Endothelial cell of umbilical vein (primary cell): ENCODE results near the gene SP8. TPM values are rescaled to one million over a fixed set of nuclear protein-coding genes. Genes with fewer than 3 reads are reported as not detected.

Experiments used
- BruUV-seq: library from RNA; stranded (reverse); fragments of 400-500 nt; replicated peaks from 2 replicates; lab custom pipeline; 2021; lab: Mats Ljungman, UMichigan
- CTCF ChIA-PET: fragments of 300-600, 350-600 bp; sonication (Branson Sonifier 250); formaldehyde crosslinking; loops from one replicate; lab custom pipeline; 2021; ENCODE audit warnings: antibody characterized with exemption, inconsistent platforms; lab: Charles Lee
- POLR2A ChIA-PET: fragments of 300-600, 350-600 bp; sonication (Branson Sonifier 250); formaldehyde crosslinking; loops from one replicate; lab custom pipeline; 2021; ENCODE audit warnings: antibody characterized with exemption, inconsistent platforms; lab: Charles Lee
- DNase-seq: peaks from one replicate; pipeline ENCODE4 v3.0.0-alpha.2; 2011; ENCODE audit warnings: low read depth, low spot score
- FAIRE-seq: peaks from 2 replicates; lab custom pipeline; 2011; peaks lifted over from hg19 to GRCh38; lab: Jason Lieb, UNC
- H2AFZ ChIP-seq: 2 replicates; pipeline ENCODE4 v1.6.0; 2012; ENCODE audit warnings: low read depth, low read length, control low read depth, inconsistent platforms
- H3K27ac ChIP-seq: 2 replicates; pipeline ENCODE4 v1.5.1; 2011; ENCODE audit warnings: low read depth, mild to moderate bottlenecking, control low read depth, low read length, moderate library complexity; ENCODE audit not compliant: insufficient read depth
- H3K27me3 ChIP-seq, 2 experiments: 2 replicates each; pipeline versions ENCODE4 v1.6.0 to v1.6.1; 2011; ENCODE audit warnings: low read length in 2 of 2, mixed read lengths in 1 of 2; ENCODE audit not compliant: control insufficient read depth in 2 of 2, insufficient read depth in 2 of 2
- H3K36me3 ChIP-seq, 2 experiments: 2 replicates in 1 of 2; 3 replicates in 1 of 2; pipeline ENCODE4 v1.5.1; 2011; ENCODE audit warnings: low read length in 2 of 2, mild to moderate bottlenecking in 1 of 2, moderate library complexity in 1 of 2; ENCODE audit not compliant: control insufficient read depth in 2 of 2, insufficient read depth in 2 of 2; ENCODE audit errors: extremely low read depth in 1 of 2
- H3K4me1 ChIP-seq: 3 replicates; pipeline ENCODE4 v1.5.1; 2011; ENCODE audit warnings: mild to moderate bottlenecking, low read length; ENCODE audit not compliant: control insufficient read depth, insufficient read depth; ENCODE audit errors: extremely low read depth
- H3K4me2 ChIP-seq: 2 replicates; pipeline ENCODE4 v1.6.1; 2011; ENCODE audit warnings: low read length, control low read depth, mixed read lengths; ENCODE audit not compliant: insufficient read depth
- H3K4me3 ChIP-seq, 3 experiments: fragments of 200-600 bp in 1 of 3; sonication (generic), shearing (Covaris generic) in 1 of 3; replicated peaks in 1 of 3; 2 replicates each; pipeline ENCODE4 v1.5.1; 2011 to 2016; ENCODE audit warnings: control low read depth in 3 of 3, low read length in 3 of 3, mild to moderate bottlenecking in 2 of 3, inconsistent platforms in 1 of 3, low read depth in 1 of 3, moderate library complexity in 1 of 3; ENCODE audit not compliant: insufficient read depth in 1 of 3
- H3K79me2 ChIP-seq: 2 replicates; pipeline ENCODE4 v1.6.0; 2012; ENCODE audit warnings: low read length, inconsistent platforms; ENCODE audit not compliant: control insufficient read depth, insufficient read depth
- H3K9ac ChIP-seq: replicated peaks from 2 replicates; pipeline ENCODE3; 2011; ENCODE audit warnings: low read length, control low read depth; ENCODE audit not compliant: insufficient read depth; ENCODE audit errors: extremely low read depth
- H3K9me1 ChIP-seq: replicated peaks from 3 replicates; pipeline ENCODE4 v1.6.0; 2011; ENCODE audit warnings: mild to moderate bottlenecking, low read length; ENCODE audit not compliant: control insufficient read depth, insufficient read depth; ENCODE audit errors: extremely low read depth
- H3K9me3 ChIP-seq: replicated peaks from 2 replicates; pipeline ENCODE4 v1.5.1; 2012; ENCODE audit warnings: low read length, inconsistent platforms; ENCODE audit not compliant: control insufficient read depth, insufficient read depth
- H4K20me1 ChIP-seq: replicated peaks from 2 replicates; pipeline ENCODE3; 2011; ENCODE audit warnings: mild to moderate bottlenecking, low read length; ENCODE audit not compliant: control insufficient read depth, insufficient read depth; ENCODE audit errors: extremely low read depth
- EZH2 ChIP-seq: IDR thresholded peaks from 2 replicates; pipeline ENCODE4 v1.6.1; 2012; ENCODE audit warnings: borderline replicate concordance, low read depth, mild to moderate bottlenecking, moderate library complexity, low read length, inconsistent platforms; ENCODE audit not compliant: severe bottlenecking
- FOS ChIP-seq: IDR thresholded peaks from 2 replicates; pipeline ENCODE4 v1.6.1; 2011; ENCODE audit warnings: mild to moderate bottlenecking, low read length, moderate library complexity, borderline replicate concordance; ENCODE audit not compliant: insufficient read depth
- GATA2 ChIP-seq: IDR thresholded peaks from 2 replicates; pipeline ENCODE4 v1.7.0; 2011; ENCODE audit warnings: low read depth, mild to moderate bottlenecking, moderate library complexity, mixed read lengths, low read length; ENCODE audit not compliant: insufficient read length, insufficient read depth
- JUN ChIP-seq: IDR thresholded peaks from 2 replicates; pipeline ENCODE4 v1.6.1; 2011; ENCODE audit warnings: borderline replicate concordance, low read depth; ENCODE audit not compliant: insufficient read length, insufficient read depth
- MYC ChIP-seq: IDR thresholded peaks from one replicate; pipeline ENCODE4 v1.6.1; 2011; ENCODE audit warnings: mild to moderate bottlenecking, low read depth, low read length
- POLR2A ChIP-seq: IDR thresholded peaks from 2 replicates; pipeline ENCODE4 v1.6.1; 2012; ENCODE audit warnings: low read depth, mild to moderate bottlenecking, control low read depth, low read length
- POLR2AphosphoS5 ChIP-seq: IDR thresholded peaks from 2 replicates; pipeline ENCODE4 v1.6.1; 2012; ENCODE audit warnings: low read depth, mild to moderate bottlenecking, control low read depth, low read length, moderate library complexity; ENCODE audit not compliant: insufficient read depth
- dilution Hi-C: fragments of 300-500 bp; cut with MboI; formaldehyde crosslinking; loops from one replicate; pipeline ENCODE4 v1.15.0; 2019; ENCODE audit warnings: low sequenced_read_pairs; ENCODE audit not compliant: extremely low pct_ligation_motif_present
- intact Hi-C: fragments of 100-400 bp; cut with micrococcal nuclease; formaldehyde crosslinking; loops from one replicate; pipeline ENCODE4 v1.10.0; 2022
- polyA plus RNA-seq, 4 experiments: library from polyadenylated mRNA; depleted of rRNA in 3 of 4; stranded (reverse) in 3 of 4; unstranded in 1 of 4; fragments of >200 nt; gene quantifications; 2 replicates each; pipeline versions ENCODE4 v1.2.1 to v1.2.3, GENCODE V29; 2011 to 2012; ENCODE audit warnings: missing spikeins in 1 of 4
- total RNA-seq: library from RNA; stranded (reverse); gene quantifications from 2 replicates; pipeline ENCODE4 v1.2.3, GENCODE V29; 2021
- TF ChIP-seq, protein P1 (sequence below): IDR thresholded peaks from 2 replicates; pipeline ENCODE4 v1.6.1; 2011; ENCODE audit not compliant: insufficient read depth, insufficient read length
- TF ChIP-seq, protein P2 (sequence below), 2 donors: IDR thresholded peaks; 1 replicate in 1 of 2; 2 replicates in 1 of 2; pipeline ENCODE4 v1.5.1; 2011; ENCODE audit warnings: low read length in 2 of 2, mild to moderate bottlenecking in 2 of 2, moderate library complexity in 2 of 2, control low read depth in 1 of 2, inconsistent platforms in 1 of 2, low read depth in 1 of 2; ENCODE audit not compliant: insufficient read depth in 1 of 2; ENCODE audit errors: extremely low read depth in 1 of 2

Gene SP8
- total and polyA plus RNA-seq, 2 donors (not counting 3 experiments of a cell fraction or from before 2014, with no cell fraction given), result 0.38 to 0.92 TPM

DNA sequence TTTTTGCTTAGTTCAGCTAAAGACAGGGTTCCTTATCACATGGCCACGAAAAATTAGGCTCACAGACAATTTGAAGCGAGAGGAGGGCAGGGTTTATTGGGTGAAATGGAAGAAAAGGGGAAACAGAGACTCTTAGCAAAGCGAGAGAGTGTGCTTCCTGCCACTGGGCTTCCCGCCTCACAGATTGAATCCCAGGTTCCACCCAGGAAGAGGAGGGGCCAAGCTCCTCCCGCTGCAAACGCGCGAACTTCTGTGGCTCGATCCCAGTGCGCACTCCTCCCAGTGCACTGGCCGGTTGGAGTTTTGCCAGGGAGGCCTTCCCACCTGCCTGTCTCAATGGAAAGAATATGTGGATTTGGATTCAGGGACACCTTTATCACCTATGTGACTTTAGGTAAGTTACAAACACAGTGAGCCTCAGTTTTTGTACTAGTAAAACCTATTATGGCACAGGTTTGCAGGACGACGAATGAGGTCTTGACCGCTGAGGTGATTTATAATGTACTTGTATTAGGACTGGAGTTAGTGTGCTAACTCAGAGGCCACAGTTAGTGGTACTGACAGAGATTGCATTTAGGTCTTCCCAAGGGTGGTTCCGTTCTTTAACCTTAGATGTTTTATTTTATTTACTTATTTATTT lies 48.5 kb upstream of the SP8 start:
- Histone ChIP-seq H3K27ac (no peak overlapping the region), H3K9ac (no peak overlapping the region), H3K79me2 (no peaks in the 10 kb centered on the region), H2AFZ (no peak overlapping the region), H3K9me1 (no peaks in the 10 kb centered on the region), H3K36me3 (no peaks in the 10 kb centered on the region), H3K4me3 (no peak overlapping the region), H4K20me1 (no peaks in the 10 kb centered on the region), H3K9me3 (no peaks in the 10 kb centered on the region), H3K4me1 (no peaks in the 10 kb centered on the region), H3K27me3 (no peaks in the 10 kb centered on the region), H3K4me2 (no peak overlapping the region)
- CTCF ChIA-PET, result no interaction called here
- dilution Hi-C loops (no loop called here), intact Hi-C loops (no loop called here)
- FAIRE-seq, result no peak
- BruUV-seq, result no TSS peak
- TF ChIP-seq EZH2 (no peak), GATA2 (no peak), FOS (no peak), MYC (no peak), JUN (no peak), POLR2AphosphoS5 (no peak), POLR2A (no peak)
- TF ChIP-seq, protein P1, sequence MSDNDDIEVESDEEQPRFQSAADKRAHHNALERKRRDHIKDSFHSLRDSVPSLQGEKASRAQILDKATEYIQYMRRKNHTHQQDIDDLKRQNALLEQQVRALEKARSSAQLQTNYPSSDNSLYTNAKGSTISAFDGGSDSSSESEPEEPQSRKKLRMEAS, result no peak
- TF ChIP-seq, protein P2, sequence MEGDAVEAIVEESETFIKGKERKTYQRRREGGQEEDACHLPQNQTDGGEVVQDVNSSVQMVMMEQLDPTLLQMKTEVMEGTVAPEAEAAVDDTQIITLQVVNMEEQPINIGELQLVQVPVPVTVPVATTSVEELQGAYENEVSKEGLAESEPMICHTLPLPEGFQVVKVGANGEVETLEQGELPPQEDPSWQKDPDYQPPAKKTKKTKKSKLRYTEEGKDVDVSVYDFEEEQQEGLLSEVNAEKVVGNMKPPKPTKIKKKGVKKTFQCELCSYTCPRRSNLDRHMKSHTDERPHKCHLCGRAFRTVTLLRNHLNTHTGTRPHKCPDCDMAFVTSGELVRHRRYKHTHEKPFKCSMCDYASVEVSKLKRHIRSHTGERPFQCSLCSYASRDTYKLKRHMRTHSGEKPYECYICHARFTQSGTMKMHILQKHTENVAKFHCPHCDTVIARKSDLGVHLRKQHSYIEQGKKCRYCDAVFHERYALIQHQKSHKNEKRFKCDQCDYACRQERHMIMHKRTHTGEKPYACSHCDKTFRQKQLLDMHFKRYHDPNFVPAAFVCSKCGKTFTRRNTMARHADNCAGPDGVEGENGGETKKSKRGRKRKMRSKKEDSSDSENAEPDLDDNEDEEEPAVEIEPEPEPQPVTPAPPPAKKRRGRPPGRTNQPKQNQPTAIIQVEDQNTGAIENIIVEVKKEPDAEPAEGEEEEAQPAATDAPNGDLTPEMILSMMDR (IDR thresholded peaks at IDR 0.05; ENCODE audit: extremely low read depth in 1 of 2, insufficient read depth in 1 of 2, low read depth in 1 of 2, low read length in 2 of 2), result no peak
- POLR2A ChIA-PET, result no interaction called here
- no peak for DNase-seq
